ENCODE results near the gene PEX12. TPM values are rescaled to one million over a fixed set of nuclear protein-coding genes. Genes with fewer than 3 reads are reported as not detected.
"Not testable (repeated sequence)": the region's sequence is repeated elsewhere in the genome, so short reads cannot be mapped to it uniquely, and the experiment has no call there.

PEX12 gene
- total RNA-seq, 1 experiment from 2014 or later, result 13.7 TPM

DNA sequence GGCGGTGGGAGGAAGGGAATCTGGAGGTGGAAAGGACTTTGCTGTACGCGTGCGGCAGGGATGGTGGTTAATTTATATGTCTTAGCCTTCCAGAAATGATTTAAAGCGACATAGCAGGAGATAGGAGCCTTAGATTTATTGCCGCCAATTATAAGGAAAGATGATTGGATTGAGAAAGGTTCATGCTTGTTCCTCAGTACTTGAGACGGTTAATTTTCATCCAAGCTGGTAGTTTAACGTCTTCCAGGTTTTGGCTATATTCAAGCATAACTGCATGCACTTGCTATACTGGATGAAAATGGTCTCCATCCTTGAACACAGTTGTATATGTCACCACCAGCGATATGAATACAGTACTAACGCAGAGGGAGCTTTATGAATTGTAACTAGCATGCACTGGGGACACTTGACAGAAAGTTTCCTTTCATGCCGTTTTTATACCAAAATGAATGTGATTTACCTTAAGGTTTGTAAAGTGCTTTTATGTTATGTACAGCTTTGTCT, 610 bp upstream of the PEX12 start:
- DNase-seq (ENCODE audit: low spot score), result no peak

DNA sequence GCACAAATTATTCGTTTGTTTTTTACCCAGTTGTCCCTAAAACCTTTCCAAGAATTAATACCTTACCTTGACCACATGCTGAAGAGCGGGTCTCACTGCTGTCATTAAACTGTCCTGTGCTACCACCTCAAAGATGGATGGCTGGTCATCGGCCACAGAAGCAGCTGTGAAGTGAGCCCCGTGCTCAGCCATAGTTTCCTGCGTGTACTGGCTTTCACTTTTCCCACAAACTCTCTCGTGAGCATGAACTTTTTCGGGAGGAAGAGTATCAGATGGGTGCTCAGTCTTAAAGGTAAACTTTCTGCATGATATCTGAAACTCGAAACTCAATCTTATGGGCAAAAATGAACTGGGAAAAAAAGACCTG, 558 bp downstream of the PEX12 start:
- DNase-seq (ENCODE audit: low spot score), result no peak

DNA sequence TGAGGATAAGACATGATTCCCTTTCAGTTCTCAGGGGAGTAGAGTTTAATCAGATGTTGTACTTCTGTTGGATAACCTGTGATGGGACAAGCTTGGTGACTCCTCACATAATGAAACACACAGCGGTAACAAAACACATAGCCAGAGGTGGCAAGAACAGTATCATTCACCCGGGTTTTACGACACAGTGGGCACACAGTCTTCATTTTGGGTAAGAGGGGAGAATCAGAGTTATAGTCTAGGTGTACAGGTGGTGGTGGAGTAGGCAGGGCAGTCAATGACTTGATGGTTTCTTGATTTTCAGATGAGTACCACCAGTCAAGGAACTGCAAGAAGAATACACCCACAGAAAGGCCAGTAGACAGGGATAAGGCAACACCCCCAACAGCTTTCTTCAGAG, 2.6 kb downstream of the PEX12 start:
- no peak for DNase-seq (ENCODE audit: low spot score)

DNA sequence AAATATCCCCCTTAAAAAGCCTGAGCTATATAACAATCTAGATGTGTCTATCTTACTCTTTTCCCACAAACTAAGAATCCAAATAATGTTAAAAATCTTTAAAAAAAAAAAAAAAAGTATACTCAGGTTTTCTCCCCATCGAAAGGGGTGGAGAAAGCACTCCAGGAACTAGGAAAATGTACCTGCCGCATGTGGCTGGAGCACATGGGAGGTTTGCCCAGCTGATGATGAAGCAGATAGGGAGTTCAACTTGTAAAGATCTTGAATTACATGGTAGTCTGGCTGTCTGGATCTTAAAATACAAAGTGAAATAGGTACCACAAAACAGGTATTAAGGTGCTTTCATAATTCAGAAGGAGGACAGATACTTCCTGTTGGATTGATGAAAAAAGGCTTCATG, 9.0 kb downstream of the PEX12 start:
- no peak for DNase-seq (ENCODE audit: low spot score)

DNA sequence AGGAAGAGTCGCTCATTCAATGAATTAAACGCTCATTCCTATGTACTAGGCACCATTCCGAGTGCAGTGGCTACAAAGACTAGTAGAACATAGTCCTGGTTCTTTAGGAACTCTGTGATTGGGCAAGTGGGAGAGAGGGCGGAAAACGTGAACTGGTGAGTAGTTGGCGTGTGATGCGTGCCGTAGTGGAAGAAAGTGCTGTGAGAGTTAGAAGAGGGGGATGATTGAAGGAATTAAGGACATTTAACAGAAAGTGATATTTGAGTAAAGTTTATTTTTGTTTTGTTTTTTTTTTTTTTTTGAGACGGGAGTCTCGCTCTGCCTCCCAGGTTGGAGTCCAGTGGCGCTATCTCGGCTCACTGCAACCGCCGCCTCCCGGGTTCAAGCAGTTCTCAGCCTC, 9.8 kb downstream of the PEX12 start:
- peak; percentile 19 for DNase-seq (ENCODE audit: low spot score)

DNA sequence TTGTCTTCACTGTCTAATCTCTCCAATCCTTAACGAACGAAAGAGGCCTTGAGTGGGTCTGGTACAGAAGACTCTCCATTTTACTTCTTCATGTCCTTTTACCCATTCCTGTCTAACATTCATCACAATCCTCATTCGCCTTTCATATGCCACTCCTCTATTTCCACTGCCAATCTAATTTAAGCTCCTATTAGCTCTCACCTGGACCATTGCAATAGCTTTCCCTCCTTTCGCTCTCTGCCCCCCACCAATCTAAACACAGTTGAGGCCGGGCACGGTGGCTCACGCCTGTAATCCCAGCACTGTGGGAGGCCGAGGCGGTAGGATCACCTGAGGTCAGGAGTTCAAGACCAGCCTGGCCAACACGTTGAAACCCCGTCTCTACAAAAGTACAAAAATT, 11.4 kb downstream of the PEX12 start:
- DNase-seq (ENCODE audit: low spot score), result no peak

DNA sequence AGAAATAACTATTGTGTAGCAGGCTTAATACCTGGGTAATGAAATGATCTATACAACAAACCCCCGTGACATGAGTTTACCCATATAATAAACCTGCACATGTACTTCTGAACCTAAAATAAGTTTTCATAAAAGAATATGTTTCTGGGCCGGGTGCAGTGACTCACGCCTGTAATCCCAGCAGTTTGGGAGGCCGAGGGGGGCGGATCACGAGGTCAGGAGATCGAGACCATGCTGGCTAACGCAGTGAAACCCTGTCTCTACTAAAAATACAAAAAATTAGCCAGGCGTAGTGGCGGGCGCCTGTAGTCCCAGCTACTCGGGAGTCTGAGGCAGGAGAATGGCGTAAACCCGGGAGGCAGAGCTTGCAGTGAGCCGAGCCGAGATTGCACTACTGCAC, 15.2 kb downstream of the PEX12 start:
- not testable (repeated sequence) for DNase-seq (ENCODE audit: low spot score)

DNA sequence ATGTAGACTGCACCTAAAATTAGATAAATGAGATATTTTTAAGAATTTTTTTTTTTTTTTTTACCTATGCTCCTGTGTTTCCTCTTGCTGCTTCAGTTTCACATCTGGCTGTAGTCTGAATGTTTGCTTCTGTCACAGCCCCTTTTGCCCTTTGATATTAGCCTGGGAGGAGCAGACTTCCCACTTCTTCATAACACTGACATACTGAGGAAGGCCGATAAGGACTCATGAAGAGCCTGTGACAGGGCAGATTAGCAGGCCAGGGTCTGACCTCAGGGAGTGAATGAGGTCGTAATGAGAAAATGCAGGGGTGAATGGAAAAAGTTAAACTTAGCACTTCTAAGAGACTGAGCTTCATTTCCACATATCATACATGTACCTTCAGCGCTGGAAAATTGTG, 17.7 kb downstream of the PEX12 start, which contains the start of gene SLFN14:
Gene SLFN14 (minus strand): TSS at position 117 of the 400 bp plus-strand sequence. CDS start 2,757 bp downstream, outside the sequence.
- DNase-seq (ENCODE audit: low spot score), result no peak

DNA sequence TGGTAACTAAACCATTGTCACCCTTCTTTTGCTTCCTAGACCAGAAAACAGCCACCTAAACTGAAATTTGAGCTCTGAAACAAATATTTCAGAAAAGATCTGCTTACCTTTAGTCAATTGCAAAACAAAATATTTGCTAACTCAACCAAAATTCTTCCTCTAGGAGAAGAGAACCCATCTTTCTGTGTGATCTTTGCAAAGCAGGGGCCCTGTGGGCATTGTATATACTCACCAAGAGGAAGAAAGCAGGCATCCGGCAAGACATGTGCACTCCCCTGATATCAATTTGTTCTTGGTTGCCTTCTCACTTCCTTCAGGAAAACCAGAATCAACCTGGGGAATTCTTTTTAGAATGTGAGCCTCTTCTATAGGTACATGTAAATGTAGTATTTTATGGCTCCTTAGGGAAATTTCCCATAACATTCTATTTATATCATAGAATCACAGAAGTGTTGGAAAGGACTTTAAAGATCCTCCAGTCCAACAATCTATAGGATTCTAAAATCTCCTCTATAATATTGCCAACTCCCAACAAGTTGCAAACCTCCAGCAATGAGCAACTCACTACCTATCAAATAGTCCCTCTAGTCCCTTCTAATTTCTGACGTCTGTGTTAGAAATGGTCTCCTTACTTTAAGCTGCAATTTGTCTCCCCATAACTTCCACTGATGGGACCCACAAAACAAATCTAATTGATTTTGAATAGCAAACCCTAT, 18.7 kb downstream of the PEX12 start:
- DNase-seq (ENCODE audit: low spot score), result no peak

DNA sequence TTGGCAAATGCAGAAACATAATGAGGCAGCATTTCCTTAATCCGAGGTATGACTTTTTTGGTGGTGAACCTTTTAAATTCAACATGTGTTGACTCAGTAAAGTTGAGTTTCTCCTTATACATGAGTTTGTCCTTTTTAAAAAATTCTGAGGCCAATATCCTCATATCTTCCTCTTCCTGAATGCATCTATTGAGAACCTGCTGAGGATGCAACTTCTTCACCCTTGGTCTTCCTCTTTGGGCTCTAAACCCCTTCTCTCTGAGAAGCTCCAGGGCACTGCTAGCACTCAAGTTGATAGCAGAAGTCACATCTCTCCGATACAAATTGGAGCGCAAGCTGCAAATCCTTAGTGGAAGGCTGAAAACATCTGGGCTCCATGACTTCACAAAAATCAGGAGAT, 21.0 kb downstream of the PEX12 start:
- DNase-seq (ENCODE audit: low spot score), result no peak

DNA sequence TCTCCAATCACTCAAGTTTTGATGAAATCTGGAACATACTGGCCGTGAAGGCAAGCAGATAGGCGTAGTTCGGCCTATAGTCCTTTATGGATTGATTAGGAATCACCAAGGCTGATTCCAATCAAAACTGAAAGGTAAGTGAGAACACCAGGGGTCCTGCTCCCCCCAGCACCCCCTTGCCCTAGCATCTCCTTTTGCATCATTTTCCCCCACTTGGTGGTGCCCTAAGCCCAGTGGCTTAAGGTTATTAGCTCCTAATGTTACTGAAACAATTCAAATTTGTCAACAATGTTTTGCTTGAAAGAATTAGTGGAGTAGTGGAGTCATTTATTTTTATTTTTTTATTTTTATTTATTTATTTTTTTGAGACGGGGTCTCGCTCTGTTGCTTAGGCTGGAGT, 22.7 kb downstream of the PEX12 start:
- DNase-seq (ENCODE audit: low spot score), result no peak

DNA sequence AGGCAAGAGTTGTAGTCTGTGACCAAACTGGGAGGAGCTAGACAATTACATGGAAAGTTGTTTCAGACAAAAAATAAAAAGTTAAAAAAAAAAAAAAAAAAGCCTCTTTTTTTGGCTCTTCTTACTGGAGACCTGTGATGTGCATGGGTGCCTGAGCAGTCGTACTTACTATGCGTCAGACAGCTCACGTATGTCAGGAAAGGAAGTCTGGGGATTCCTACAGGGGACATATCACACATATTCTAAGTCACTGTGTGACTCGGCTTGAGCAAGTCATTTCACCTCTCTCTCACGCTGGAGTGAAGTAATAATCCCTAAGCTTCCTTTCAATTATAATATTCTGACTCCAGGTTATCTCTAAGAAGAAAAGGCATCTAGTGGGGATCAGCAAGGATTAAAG, 23.7 kb downstream of the PEX12 start:
- no peak for DNase-seq (ENCODE audit: low spot score)

DNA sequence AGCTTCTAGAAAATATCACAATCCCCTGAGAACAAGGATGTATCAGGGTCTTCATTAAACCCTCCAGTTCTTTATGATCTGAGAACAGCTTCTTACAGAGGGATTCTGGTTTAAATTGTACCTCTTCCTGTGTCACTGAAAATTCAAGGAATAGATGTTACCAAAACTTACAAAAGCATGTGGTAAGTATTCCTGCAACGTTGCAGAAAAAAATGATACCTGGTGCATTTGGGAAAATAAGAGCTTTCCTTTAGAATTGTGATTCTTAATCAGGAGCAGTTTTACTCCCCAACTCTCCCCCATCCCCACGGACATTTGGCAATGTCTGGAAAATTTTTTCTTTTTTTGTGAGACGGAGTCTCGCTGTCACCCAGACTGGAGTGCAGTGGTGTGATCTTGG, 25.1 kb downstream of the PEX12 start:
- DNase-seq (ENCODE audit: low spot score), result no peak

DNA sequence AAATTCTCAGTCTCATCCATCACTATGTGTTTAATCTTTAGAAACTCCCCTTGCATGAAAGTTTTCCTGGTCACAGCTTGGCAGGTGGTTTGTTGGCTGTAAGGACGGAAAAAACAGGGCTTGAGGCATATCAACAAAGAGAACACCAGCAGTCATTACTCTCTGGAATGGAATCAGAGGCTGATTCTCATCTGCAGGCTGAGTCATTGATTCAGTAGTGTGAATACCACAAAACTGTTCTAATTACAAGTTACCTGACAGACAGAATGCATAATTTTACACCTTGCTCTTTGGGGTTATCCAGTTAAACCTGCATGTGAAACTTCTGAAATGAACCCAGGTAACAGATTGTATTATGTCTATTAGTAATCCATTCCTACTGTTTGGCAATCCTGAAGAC, 29.4 kb downstream of the PEX12 start:
- no peak for DNase-seq (ENCODE audit: low spot score)

DNA sequence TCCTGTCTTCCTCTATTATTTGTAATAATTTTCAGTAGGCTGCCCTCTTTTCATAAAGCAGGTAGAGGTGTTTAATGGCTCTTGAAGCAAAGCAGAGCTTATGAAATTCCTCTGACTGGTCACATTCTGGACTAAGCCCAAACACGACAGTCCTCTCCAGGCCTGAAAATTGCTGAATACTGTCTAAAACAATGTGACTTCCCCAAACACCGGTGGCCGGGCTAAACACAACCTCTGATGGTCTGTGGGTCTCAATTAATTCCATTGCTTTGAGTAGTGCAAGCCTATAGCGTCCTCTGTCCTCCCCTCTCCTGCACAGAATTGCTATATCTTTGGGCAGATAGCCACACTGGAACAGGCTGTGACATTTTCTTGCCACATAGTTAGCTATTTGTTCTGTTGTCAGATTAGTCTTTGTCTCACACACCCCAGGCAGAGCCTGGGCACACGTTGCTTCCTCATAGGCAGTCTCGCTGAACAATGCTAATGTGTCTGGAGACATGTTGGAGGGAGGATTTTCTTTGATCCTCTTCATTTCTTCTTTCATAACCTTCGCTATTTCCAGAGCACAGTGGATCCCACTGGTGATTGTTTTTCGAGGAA, 30.1 kb downstream of the PEX12 start:
- DNase-seq (ENCODE audit: low spot score), result no peak

DNA sequence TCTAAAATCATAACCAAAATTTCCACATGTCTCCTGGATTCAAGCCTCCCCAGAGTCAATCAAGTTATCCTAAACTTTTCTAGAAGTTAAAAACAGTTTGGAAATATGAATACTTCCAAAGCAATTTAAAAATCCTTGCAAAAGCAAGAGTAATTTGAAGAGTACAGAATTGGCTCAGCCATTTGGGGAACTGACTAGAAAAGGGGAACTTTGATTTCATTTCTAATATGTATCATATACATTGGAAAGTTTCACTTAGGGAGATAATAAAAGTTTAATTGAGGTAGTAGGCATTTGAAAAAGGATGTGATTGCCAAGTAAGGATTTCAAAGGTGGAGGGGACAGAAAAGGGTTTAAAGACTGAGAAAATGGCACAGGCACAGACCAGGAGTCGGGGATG, 31.9 kb downstream of the PEX12 start:
- DNase-seq (ENCODE audit: low spot score), result no peak

DNA sequence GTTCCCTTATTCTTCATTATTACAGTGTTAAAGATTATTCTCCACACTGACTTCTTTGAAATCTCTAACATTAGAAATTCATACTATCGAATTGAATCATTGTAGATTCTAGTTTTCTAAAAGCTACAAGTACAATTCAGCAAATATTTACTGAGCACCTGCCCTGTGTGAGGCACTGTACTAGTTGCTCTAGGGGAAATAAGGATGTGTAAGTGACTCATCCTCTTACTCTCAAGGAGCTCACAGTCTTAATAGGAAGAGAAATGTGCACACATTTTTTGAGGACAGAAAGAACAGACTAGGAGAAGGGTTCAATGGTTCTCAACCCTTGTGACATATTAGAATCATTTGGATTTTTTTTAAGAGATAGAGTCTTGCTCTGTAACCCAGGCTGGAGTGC, 33.2 kb downstream of the PEX12 start:
- DNase-seq (ENCODE audit: low spot score), result no peak

DNA sequence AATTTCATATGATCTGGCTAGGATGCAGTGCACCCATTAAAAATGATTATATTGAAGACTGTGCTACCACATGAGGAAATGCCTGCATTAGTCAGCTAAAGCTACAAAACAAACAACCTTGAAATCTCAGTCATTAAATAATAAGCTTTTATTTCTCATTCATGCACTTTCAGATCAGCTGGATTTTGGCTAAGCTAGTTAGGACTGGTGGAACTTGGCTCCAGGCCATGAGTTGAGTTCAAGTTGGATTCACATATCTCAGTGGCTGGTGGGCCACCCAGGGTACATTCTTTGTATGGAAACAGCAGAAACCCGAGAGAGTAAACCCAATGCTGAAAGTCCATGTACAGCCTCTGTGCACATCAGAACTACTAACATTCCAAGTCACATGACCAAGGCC, 34.5 kb downstream of the PEX12 start:
- no peak for DNase-seq (ENCODE audit: low spot score)

DNA sequence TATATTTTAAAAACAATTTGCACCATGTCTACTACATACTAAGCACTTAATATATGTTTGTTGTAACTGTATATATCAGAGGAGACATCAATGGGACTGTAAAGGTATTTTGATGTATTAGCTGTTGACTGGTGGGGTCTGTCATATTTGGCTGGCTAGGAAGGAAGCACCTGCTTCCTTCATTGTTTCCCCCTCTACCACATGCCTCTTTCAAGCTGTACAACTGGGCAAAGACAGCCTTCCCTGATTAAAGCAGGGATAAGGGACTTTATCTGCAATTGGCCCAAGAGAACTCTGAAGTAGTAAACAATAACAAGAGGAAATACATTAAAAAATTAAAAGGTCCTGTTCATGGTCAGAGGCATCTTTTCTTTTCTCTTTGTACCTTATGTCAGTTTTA, 35.4 kb downstream of the PEX12 start:
- DNase-seq (ENCODE audit: low spot score), result no peak

DNA sequence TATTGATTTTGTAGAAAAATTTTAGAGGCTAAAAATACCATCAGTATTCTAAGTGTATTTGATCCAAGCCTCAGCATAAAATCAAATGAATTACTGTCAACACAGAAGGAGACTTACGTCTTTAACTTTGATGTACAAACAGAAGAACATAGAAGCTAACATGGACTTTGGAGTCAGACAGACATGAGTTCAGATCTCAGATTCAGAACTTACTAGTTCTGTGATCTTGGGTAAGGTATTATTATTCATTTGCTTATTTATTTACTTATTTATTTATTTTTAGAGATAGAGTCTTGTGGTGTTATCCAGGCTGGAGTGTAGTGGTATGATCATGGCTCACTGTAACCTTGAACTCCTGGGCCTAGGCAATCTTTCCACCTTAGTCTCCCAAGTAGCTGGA, 36.9 kb downstream of the PEX12 start:
- DNase-seq (ENCODE audit: low spot score), result no peak

DNA sequence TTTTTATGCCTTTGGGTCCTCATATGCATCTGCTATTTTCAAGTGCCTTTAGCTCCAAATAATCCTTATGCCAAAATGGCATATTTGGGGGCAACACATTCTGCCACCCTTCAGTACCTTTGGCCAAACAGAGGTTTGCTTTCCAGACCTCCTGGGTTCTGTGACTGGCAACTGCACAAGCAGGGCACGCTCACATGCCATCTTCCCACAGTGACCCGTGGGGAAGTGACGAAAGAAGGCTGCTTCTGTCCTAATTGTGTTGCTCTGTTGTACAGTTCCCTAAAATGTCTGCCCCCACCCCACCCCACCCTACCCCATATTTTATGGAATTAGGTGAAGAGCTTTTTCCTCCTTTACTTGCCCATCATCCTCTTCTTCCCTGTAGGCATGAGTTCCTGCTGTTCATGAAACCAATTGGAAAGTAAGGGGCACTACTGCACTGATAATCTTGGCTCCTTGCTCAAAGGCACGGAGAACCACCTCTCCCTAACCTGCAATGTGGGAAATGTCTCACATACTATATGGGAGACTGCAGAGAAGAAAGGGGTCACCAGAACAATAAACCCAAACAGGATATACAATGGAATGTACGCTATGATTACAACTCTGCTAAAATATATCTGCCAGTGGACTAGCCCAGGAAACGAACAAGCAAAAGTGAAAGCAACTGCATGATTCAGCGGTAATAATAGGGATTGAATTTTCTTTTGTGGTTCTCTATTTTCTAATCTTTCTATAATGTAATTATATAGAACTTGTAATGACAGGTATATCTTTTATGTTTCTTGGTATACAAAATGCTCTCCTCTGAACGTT, 37.6 kb downstream of the PEX12 start:
- DNase-seq (ENCODE audit: low spot score), result peak; percentile 64

DNA sequence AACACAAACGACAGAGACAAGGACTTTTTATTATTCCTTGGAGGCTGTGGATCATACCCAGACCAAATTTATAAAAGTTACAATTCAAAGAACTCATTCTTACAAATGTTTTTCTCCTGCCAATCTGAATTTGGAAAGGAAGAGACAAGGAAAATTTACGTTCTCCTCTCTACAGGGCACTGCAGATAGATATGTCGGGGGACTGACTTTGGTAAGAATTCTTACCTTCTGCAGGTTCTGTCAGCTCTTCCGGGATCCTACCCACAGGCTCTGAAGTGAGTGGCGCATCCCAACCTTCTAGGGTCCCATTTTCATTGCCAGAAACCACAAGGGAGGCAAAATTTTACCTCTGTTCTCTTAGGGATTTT, 38.7 kb downstream of the PEX12 start:
- no peak for DNase-seq (ENCODE audit: low spot score)

DNA sequence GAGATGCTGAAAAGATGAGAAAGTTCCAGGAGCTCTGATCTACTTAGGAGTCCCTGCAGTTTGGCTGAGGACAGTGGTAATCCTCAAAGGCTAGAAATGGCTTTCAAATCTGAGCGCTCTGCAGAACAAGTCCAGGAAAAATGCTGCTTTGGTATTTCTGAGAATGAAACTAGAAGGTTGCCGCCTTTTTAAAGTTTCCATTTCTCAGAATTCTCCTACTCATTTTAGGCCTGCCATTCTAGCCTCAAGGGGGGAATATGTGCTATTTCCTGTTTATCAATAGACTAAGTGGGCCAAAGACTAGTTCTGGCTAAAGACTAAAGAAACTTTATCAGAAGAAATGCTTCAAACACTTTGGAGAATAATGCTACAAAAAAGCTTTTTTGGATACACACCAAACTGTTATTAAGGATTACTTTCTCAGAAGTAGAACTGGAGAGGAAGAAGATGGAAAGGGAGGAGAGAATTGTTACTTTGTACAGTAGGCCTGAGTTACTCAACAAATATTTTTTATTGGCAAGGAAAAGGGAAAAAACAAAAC, 40.7 kb downstream of the PEX12 start, which contains the start of gene SLFN12L:
Gene SLFN12L (minus strand): TSS at position 78 of the 541 bp plus-strand sequence. CDS start 15,314 bp downstream, outside the sequence.
- DNase-seq (ENCODE audit: low spot score), result no peak
